GM18858 (cell line): ENCODE data around the gene FAM47A.

ENCODE experiments used
- ATAC-seq: cut with Tn5 transposase; IDR thresholded peaks from one replicate; pipeline ENCODE4 v1.9.1; 2021; ENCODE audit not compliant: unreplicated experiment

The FAM47A gene

GRCh38 chrX:34132028-34132427, at the start of gene FAM47A:
FAM47A (minus strand) TSS chrX:34132314; CDS start chrX:34132278, 36 bp downstream.
- ATAC-seq: no peak

- ATAC-seq: no peak
Observed at GRCh38 chrX:34147345-34147744, 15.2 kb upstream of the FAM47A start.

GRCh38 chrX:34146906-34147305, 14.8 kb upstream of the FAM47A start:
- ATAC-seq: no peak

- no peak for ATAC-seq
Observed at GRCh38 chrX:34144246-34144645, 12.1 kb upstream of the FAM47A start.

- no peak for ATAC-seq
Observed at GRCh38 chrX:34140816-34141215, 8.7 kb upstream of the FAM47A start.

GRCh38 chrX:34130980-34131744, 952 bp downstream of the FAM47A start:
- ATAC-seq: no peak

- ATAC-seq: no peak
Observed at GRCh38 chrX:34130501-34130900, 1.6 kb downstream of the FAM47A start.

- no peak for ATAC-seq
Observed at GRCh38 chrX:34126011-34126410, 6.1 kb downstream of the FAM47A start.

GRCh38 chrX:34119122-34119521, 13.0 kb downstream of the FAM47A start:
- no peak for ATAC-seq

GRCh38 chrX:34112459-34112858, 19.7 kb downstream of the FAM47A start:
- ATAC-seq: no peak
